ENCODE results near the gene POU6F2.

The POU6F2 gene

GRCh38 chr7:39071116-39071515 lies 93.4 kb downstream of the POU6F2 start:
- no peak for DNase-seq

- DNase-seq = peak; percentile 48 to 80
Measured at GRCh38 chr7:39073432-39073831, 95.7 kb downstream of the POU6F2 start.

GRCh38 chr7:39075210-39075609 lies 97.5 kb downstream of the POU6F2 start:
- no peak for DNase-seq

GRCh38 chr7:39083781-39084180 lies 106.1 kb downstream of the POU6F2 start:
- DNase-seq = no peak

GRCh38 chr7:39084349-39084748 lies 106.6 kb downstream of the POU6F2 start:
- peak; percentile 92 to 99 for DNase-seq

- peak in 1 of 2 experiments; percentile 53 for DNase-seq
Measured at GRCh38 chr7:39085189-39085588, 107.5 kb downstream of the POU6F2 start.

- peak; percentile 59 to 88 for DNase-seq
Measured at GRCh38 chr7:39085590-39086049, 107.9 kb downstream of the POU6F2 start.

- peak in 1 of 2 experiments; percentile 57 for DNase-seq
Measured at GRCh38 chr7:39086638-39087360, 109.1 kb downstream of the POU6F2 start.

GRCh38 chr7:39088730-39089593 lies 111.3 kb downstream of the POU6F2 start:
- peak in 1 of 2 experiments; percentile 39 for DNase-seq

- peak in 1 of 2 experiments; percentile 51 for DNase-seq
Measured at GRCh38 chr7:39091145-39091544, 113.4 kb downstream of the POU6F2 start.

GRCh38 chr7:39091774-39092173 lies 114.1 kb downstream of the POU6F2 start:
- DNase-seq = peak in 1 of 2 experiments; percentile 31

- DNase-seq = no peak
Measured at GRCh38 chr7:39094731-39095130, 117.0 kb downstream of the POU6F2 start.

- DNase-seq = no peak
Measured at GRCh38 chr7:39095875-39096619, 118.3 kb downstream of the POU6F2 start.

- DNase-seq = no peak
Measured at GRCh38 chr7:39098506-39098905, 120.8 kb downstream of the POU6F2 start.

- DNase-seq = no peak
Measured at GRCh38 chr7:39099146-39099545, 121.4 kb downstream of the POU6F2 start.

- no peak for DNase-seq
Measured at GRCh38 chr7:39100270-39100669, 122.6 kb downstream of the POU6F2 start.

GRCh38 chr7:39102234-39102633 lies 124.5 kb downstream of the POU6F2 start:
- DNase-seq = peak; percentile 72 to 92

GRCh38 chr7:39105720-39106119 lies 128.0 kb downstream of the POU6F2 start:
- no peak for DNase-seq

GRCh38 chr7:39125846-39126245 lies 148.1 kb downstream of the POU6F2 start:
- DNase-seq = no peak

GRCh38 chr7:39127058-39127457 lies 149.3 kb downstream of the POU6F2 start:
- no peak for DNase-seq

GRCh38 chr7:39128287-39128843 lies 150.7 kb downstream of the POU6F2 start:
- no peak for DNase-seq

- peak in 1 of 2 experiments; percentile 41 for DNase-seq
Measured at GRCh38 chr7:39130274-39130673, 152.6 kb downstream of the POU6F2 start.
